Stimulated activated CD4-positive, alpha-beta T cell treated with anti-CD3 and anti-CD28 coated beads, Interleukin-2, amount 100 ng/mL, for 24 hours (primary cell): ENCODE data around the gene ZNF41.
A peak's percentile ranks its signal among the peaks of the same experiment; 100 is the strongest.
"Not testable (repeated sequence)": the region's sequence is repeated elsewhere in the genome, so short reads cannot be mapped to it uniquely, and the experiment has no call there.

Experiments
- DNase-seq, 2 donors: peaks; one replicate each; pipeline ENCODE4 v3.0.0-alpha.2; 2020

ZNF41 gene

GRCh38 chrX:47482512-47483305 lies at the start of gene ZNF41:
ZNF41 (minus strand) TSS chrX:47483222; CDS start chrX:47467481, 15,741 bp downstream.
- DNase-seq = peak; percentile 76 to 78

DNA sequence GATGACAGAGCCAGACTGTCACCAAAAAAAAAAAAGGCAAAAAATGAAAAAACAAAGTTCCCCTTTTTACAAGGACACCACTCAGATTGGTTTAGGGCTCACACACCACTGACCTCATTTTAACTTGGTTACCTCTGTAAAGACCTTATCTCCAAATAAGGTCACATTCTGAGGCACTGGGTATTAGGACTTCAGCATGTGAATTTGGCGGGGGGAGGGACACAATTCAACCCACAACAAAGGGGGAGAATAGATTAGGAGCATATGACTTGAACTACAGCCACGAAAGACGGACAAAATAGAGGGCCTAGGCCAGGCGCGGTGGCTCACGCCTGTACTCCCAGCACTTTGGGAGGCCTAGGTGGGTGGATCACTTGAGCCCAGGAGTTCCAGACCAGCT lies 47.0 kb upstream of the ZNF41 start:
- DNase-seq = no peak

GRCh38 chrX:47529548-47529947 lies 46.5 kb upstream of the ZNF41 start:
- DNase-seq = no peak

DNA sequence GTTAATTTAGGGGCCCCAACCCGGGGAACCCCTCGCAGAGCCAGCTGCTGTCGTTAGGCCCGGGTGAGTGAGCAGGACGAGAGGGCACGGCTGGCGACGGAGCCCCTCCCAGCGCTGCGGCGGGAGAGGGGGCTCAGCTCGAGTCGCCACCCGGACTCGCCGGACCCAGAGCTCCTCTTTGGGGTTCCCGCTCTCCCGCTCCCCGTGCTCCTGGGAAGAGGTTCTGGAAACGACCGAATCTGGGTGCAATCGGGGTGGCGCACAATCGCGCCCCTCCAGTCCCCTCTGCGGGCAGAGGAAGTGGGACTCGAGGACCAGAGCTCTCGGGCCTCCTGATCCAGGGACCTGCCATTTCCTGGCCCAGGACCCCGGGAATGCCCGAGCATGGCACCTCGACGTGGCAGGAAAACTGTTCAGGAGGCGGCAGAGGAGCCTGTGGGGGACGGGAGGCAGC lies 40.7 kb upstream of the ZNF41 start:
- peak in 1 of 2 donors; percentile 2 for DNase-seq

DNA sequence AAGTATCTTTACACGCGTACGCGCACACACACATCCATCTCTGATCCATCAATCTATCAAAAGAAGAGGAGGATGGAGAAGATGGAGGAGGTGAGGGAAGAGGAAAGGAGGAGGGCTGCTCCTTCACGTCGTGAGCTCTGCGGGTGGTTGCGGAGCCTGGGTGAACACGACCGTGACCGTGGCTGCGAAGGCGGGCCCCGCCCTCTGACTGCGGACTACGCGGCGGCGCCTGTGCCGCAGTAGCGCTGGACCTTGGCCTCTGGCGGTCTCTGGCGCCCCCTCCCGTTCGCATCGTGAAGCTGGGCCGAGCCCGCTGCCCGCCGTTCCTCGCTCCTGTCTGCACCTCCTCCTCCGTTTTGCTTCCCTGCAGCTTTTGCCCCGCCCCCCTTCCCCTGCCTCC lies 40.3 kb upstream of the ZNF41 start:
- peak; percentile 84 to 87 for DNase-seq

GRCh38 chrX:47518144-47518543 lies 35.1 kb upstream of the ZNF41 start:
- DNase-seq = no peak

GRCh38 chrX:47515941-47516665 lies 33.1 kb upstream of the ZNF41 start:
- DNase-seq = no peak

DNA sequence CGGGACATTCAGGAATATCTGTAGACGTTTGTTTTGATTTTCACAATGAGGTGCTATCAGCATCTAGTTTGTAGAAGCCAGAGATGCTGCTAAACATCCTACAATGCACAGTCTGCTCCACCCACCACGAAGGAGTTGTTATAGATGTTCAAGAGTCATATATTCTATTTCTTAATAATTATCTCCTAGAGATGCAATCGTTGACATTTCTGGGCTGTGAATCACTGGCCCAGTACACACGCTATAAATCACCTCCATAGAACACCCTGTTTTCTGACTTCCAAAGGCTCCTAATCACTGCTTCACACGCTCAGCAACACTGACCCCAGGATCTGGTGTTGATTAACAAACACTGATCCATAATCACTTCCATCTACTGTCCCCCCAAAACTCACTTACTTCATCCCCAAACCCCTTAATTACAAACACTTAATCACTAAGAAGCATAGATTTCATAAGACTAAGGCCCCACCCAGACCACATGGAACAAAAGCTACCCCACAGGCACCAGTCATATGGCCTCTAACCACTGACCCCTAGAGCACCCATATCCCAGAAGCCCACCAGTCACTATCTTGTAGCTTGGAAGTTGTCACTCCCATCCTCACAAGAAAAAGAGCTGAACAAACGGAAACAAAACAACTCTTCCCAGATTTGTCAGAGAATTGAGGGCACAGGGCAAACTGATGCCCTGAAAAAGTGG lies 31.7 kb upstream of the ZNF41 start:
- no peak for DNase-seq

- DNase-seq = peak in 1 of 2 donors; percentile 17
These were observed 30.3 kb upstream of the ZNF41 start for GRCh38 chrX:47513034-47513965.

GRCh38 chrX:47512383-47512782 lies 29.4 kb upstream of the ZNF41 start:
- not testable (repeated sequence) for DNase-seq

DNA sequence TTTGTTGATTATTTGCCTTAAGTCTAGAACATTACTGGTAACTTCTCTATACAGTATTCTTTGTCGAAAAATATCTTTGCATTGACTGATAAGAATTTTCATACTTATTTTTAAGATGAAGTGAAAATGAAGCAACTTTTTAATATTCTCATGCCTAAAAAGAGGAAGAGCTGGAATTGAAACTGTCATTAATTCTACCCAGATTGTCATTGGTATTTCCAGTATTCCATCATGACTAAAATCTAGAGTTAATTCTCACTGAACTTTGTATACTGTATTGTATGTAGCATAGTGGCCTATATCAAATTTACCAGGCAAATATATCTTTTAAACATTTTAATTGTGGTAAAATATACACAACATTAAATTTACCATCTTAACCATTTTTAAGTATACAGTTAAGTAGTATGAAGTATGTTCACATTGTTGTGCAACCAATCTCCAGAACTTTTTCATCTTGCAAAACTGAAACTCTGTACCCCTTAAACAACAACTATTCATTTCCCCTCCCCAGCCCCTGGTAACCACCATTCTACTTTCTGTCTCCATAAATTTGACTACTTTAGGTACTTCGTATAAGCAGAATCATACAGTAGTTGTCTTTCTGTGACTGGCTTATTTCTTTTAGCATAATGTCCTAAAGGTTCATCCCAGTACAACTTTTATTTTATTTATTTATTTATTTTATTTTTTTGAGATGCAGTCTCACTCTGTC lies 24.3 kb upstream of the ZNF41 start:
- no peak for DNase-seq

GRCh38 chrX:47503151-47503550 lies 20.1 kb upstream of the ZNF41 start:
- no peak for DNase-seq

- DNase-seq = no peak
These were observed 19.5 kb upstream of the ZNF41 start for GRCh38 chrX:47502316-47503125.

GRCh38 chrX:47501226-47502074 lies 18.4 kb upstream of the ZNF41 start:
- DNase-seq = no peak

GRCh38 chrX:47500554-47500953 lies 17.5 kb upstream of the ZNF41 start:
- no peak for DNase-seq

GRCh38 chrX:47499293-47499692 lies 16.3 kb upstream of the ZNF41 start:
- no peak for DNase-seq

DNA sequence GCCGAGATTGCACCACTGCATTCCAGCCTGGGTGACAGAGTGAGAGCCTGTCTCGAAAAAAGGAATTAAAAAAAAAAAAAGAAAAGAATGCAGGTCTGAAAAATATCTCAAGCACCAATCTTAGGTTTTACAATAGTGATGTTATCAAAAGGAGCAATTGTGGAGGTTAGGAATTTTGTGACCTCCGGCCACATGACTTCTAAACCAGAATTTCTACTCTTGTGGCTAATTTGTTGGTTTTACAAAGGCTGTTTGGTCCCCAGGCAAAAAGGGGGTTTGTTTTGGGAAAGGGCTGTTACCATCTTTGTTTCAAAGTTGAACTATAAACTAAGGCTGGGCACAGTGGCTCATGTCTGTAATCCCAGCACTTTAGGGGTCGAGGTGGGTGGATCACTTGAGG lies 15.4 kb upstream of the ZNF41 start:
- no peak for DNase-seq

- no peak for DNase-seq
These were observed 14.4 kb upstream of the ZNF41 start for GRCh38 chrX:47497271-47497888.

GRCh38 chrX:47492133-47492532 lies 9.1 kb upstream of the ZNF41 start:
- DNase-seq = not testable (repeated sequence)
